Omental fat pad (tissue), 4 donors: ENCODE results near the gene JAZF1. TPM values are rescaled to one million over a fixed set of nuclear protein-coding genes. Genes with fewer than 3 reads are reported as not detected.

Source experiments
- ATAC-seq: fragments of 150-250 bp; one replicate; pipeline ENCODE4 v1.9.1; 2016; ENCODE audit warnings: mild to moderate bottlenecking, moderate library complexity; ENCODE audit not compliant: low FRiP score
- DNase-seq: peaks from one replicate; pipeline ENCODE4 v3.0.0-alpha.2; 2019; ENCODE audit warnings: low spot score
- total RNA-seq, 4 donors: library from RNA; depleted of rRNA; stranded (reverse); fragments of >200 nt; gene quantifications; one replicate each; pipeline ENCODE4 v1.1.0, GENCODE V29; 2016
- TF ChIP-seq, protein P1 (sequence below), 3 donors: fragments of 450-650 bp; IDR thresholded peaks; one replicate each; pipeline ENCODE4 v1.5.1; 2016 to 2017; ENCODE audit warnings: antibody characterized with exemption in 3 of 3, mild to moderate bottlenecking in 3 of 3, moderate library complexity in 2 of 3

The JAZF1 gene
- total RNA-seq, 4 donors from 2014 or later: 12.1 to 15.3 (median 12.8) TPM

DNA sequence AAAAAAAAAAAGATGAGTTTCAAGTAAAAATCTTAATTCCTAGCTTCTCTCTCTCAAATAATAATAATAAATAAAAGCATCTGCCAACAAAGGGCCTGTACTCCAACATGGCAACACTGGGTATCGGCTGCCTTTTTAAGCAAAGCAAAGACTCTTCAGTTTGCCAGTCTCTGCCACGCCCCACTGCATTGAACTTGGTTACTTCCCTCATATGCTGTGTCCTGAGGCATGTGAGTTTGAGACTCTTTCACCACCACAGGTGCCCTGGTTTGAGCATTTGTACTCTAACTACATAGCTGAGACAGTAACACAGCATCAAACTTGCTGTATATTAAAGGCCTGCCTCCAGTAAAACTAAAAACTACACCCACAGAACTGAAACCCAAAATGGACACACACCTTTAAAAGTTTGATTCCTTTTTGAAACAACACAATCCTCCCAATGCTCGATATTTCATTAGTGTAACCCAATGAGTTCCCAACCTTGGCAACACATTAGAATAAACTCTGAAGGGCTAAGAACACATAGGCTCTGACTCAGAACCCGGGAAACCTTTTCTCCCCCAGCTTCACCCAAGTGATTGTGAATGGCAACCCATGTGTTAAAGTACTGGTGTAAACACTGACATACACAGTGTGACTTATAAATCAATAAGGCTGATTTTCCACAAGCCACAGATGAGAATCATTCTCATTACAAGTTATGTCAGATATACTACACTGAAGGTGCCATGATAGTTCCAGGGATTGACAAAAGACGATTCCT is 12.0 kb downstream of the JAZF1 start:
- TF ChIP-seq, protein P1, sequence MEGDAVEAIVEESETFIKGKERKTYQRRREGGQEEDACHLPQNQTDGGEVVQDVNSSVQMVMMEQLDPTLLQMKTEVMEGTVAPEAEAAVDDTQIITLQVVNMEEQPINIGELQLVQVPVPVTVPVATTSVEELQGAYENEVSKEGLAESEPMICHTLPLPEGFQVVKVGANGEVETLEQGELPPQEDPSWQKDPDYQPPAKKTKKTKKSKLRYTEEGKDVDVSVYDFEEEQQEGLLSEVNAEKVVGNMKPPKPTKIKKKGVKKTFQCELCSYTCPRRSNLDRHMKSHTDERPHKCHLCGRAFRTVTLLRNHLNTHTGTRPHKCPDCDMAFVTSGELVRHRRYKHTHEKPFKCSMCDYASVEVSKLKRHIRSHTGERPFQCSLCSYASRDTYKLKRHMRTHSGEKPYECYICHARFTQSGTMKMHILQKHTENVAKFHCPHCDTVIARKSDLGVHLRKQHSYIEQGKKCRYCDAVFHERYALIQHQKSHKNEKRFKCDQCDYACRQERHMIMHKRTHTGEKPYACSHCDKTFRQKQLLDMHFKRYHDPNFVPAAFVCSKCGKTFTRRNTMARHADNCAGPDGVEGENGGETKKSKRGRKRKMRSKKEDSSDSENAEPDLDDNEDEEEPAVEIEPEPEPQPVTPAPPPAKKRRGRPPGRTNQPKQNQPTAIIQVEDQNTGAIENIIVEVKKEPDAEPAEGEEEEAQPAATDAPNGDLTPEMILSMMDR (IDR thresholded peaks at IDR 0.05): no peak
- ATAC-seq (peak; percentile 52), DNase-seq (no peak)

DNA sequence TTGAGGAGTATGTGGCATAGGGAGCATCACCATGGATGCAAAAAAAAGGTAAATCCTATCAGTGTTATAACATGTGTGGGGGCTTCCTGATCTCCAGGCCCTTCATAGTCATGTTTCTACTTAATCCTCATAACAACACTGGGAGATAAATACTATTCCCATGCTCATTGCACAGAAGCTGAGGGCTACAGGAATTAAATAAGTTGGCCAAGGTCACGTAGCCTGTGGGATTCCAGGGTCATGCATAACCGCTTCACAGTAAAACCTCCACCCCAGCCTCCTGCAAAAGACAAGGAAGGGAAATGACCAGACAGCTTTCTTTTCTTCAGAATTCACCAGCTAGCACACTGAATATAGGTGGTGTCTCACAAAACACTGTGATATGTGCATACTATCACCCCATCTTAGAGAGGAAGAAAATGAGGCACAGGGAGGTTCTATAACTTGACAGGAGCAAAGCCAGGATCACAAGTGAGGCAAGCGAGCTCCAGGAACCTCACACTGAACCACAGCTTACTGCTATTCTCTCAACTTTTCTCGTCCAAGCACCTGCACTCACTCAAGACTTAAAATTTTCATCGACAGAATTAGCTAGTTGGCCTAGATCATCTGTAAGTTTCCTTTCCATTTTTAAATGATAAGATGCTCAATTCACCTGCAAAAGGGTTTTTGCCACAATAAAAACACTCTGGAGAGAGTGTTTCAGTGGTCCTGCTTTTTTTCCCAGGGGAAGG is 13.4 kb downstream of the JAZF1 start:
- DNase-seq: no peak
- no peak for ATAC-seq
- TF ChIP-seq, protein P1 (IDR thresholded peaks at IDR 0.05): no peak

DNA sequence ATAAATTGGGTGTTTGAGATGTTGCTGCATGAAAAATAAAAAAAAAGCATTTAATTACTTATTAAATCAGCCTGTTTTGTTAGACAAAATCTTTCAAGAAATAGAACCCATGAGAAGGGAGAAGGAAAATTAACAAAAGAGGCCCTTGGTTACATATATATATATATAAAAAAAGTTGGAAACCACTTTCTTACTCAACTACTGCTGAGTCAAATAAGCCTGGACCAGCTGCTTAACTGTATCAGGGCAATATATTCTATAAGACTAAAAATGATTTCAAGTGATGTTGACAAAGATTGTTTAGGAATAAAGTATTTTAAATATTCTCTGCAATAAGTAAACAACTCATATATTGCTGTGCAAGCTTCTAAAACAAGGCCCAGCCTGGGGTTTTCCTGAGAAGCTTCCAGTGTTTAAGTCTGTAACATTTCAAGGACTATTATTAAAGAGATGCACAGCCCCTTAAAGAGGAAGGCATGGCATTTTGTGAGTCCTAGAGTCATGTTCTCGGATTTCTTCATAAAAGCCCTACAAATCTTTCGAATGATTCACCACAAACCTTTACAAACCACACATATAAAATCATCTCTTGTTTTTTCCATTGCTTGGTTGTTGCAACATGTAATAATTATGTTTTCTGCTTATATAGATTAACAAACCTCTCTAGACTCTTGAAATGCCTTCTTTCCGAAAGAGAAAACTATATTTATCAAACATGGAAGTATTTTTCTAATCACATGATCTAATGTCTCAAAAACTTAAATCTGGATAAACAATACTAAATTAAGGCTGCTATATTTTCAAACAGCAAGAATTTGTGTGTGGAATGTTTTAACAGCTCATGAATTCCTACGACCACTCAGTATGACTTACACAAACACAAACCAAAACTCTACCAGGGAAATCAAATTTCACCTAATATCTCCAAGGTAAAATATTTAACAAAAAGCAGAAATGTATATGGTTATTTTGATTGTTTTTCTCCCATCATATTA is 14.3 kb downstream of the JAZF1 start:
- DNase-seq (no peak), ATAC-seq (no peak)
- TF ChIP-seq, protein P1 (IDR thresholded peaks at IDR 0.05): no peak

DNA sequence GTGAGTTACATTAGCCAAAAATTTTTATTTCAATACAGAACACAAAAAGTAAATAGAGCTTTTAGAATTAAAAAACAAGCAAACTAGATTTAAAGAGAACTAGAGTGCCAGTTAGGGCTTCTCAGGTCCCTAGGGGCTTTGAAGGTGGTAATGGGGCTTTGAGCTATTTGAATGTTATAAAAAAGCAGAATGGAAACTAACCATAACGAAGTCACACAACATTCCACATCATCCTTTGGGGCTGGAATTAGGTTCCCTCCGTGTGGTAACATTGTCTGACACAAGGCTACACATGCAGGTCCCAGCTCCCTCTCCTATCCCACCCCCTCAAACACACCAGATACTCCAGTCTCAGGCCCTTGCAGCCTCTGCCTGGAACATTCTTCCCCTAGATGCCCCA is 15.3 kb downstream of the JAZF1 start:
- TF ChIP-seq, protein P1 (IDR thresholded peaks at IDR 0.05): no peak
- ATAC-seq: no peak
- no peak for DNase-seq

DNA sequence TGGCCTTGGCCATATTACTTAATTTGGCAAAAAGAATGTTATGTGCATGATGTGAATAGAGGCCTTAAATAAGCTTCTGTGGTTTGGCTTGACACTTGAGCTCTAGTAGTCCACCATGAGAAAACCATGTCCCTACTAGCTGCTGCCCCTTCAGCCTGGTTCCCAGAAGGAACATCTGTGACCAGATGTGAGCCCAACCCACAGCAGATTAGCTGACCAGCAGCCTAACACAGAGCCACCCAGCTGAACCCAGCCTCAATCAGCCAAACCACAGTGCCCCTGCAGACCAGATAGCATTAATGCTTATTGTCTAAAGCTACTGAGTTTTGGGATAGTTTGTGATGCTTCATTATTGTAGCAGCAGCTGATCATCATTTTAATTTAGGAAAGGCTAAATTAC is 16.6 kb downstream of the JAZF1 start:
- TF ChIP-seq, protein P1 (IDR thresholded peaks at IDR 0.05): no peak
- ATAC-seq (no peak), DNase-seq (no peak)

DNA sequence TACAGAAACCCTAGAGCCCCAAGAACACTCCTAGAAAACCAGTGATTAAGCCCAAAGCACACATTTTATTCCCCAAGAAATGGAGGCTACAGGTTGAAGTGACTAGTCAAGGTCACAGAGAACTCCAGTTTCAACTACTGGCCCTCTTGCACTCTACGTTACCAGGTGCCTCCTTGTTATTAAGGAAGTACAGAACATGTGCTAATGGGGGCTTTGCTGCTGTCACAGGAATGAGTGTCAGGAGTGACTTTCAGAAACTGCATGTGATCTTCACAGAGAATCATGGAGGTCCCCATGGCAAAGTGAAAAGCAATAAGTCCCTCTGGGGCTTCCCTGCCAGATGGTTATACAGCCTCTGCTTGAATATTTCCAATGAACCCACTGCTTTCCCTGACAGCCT is 19.3 kb downstream of the JAZF1 start:
- DNase-seq (no peak), ATAC-seq (no peak)
- TF ChIP-seq, protein P1 (IDR thresholded peaks at IDR 0.05): no peak
